ENCODE data around the gene PI4KB.

DNA sequence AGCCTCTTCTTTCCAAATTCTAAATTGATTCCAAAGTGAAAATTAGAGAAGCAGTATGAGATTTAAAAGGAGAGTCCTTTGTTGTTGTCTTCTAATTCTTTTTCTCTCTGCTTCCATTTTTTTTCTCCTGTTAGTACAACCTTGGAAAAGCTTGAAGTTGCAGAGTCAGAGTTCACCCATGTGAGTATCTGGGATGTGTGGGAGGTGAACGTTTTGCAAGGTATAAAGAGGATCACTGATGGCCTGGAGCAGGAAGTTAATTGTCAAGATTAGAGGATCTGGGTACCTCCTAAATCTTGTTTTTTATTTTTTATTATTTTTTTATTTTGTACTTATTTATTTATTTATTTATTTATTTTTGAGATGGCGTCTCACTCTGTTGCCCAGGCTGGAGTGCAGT is 80.4 kb downstream of the PI4KB start:
- TF ChIP-seq POLR2A (IDR thresholded peaks at IDR 0.05; ENCODE audit: borderline replicate concordance, extremely low read depth, insufficient read depth, insufficient read length) (no peak), CTCF (IDR thresholded peaks at IDR 0.05 in 2 of 3, conservative IDR thresholded peaks at IDR 0.05 in 1 of 3; ENCODE audit: borderline replicate concordance in 1 of 3, insufficient read depth in 1 of 3, low read depth in 2 of 3, low read length in 2 of 3) (no peak), ZNF274 (IDR thresholded peaks at IDR 0.05; ENCODE audit: low read depth, low read length) (no peak), EZH2 (IDR thresholded peaks at IDR 0.05) (no peak), RAD21 (IDR thresholded peaks at IDR 0.05; ENCODE audit: low read depth) (no peak)
- TF ChIP-seq, protein P1, sequence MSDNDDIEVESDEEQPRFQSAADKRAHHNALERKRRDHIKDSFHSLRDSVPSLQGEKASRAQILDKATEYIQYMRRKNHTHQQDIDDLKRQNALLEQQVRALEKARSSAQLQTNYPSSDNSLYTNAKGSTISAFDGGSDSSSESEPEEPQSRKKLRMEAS (IDR thresholded peaks at IDR 0.05), result no peak

Data from HCT116 (cell line).